Measurements from ENCODE around the gene SFT2D3. TPM values are rescaled to one million over a fixed set of nuclear protein-coding genes. Genes with fewer than 3 reads are reported as not detected.

The SFT2D3 gene
- total and polyA plus RNA-seq, 2 of the 8 experiments (the other 6 are each of a cell fraction or from before 2014, with no cell fraction given) = 7.3 to 10.3 TPM

- H4K91ac ChIP-seq (replicated peaks; ENCODE audit: insufficient read length, low read length) = no peak overlapping the region
- no peak overlapping the region for H3K9ac ChIP-seq (replicated peaks in 1 of 4; ENCODE audit: extremely low read depth in 1 of 4, low read depth in 3 of 4, low read length in 3 of 4)
- no peak for DNase-seq (ENCODE audit: low read depth in 1 of 2, low spot score in 2 of 2)
- no peak overlapping the region for H2BK120ac ChIP-seq (replicated peaks; ENCODE audit: low read depth, low read length)
- no peak overlapping the region for H2BK20ac ChIP-seq (ENCODE audit: low read length)
- no peaks in the 10 kb centered on the region for H4K20me1 ChIP-seq (replicated peaks in 1 of 2; ENCODE audit: control insufficient read depth in 1 of 2, insufficient read depth in 2 of 2, low read length in 2 of 2)
- H3K27ac ChIP-seq (ENCODE audit: low read depth, low read length) = no peak overlapping the region
- no peak overlapping the region for H4K5ac ChIP-seq (ENCODE audit: insufficient read length, low read depth, low read length)
- WGBS, 2 experiments (ENCODE audit: extremely low coverage in 1 of 2, insufficient coverage in 1 of 2, insufficient read length in 1 of 2, insufficient replicate concordance in 2 of 2, low coverage in 1 of 2, low lambda C conversion rate in 2 of 2, missing lambda C conversion rate in 1 of 2) = 90% methylated on average over 5 of the region's 6 CpGs; no CpG with 5 or more reads in 1 of the 2 experiments
- H3K4ac ChIP-seq (replicated peaks; ENCODE audit: insufficient read length, low read depth, low read length) = no peak overlapping the region
- ChIA-PET POLR2A (ENCODE audit: partially characterized antibody) (no interaction called here), CTCF (ENCODE audit: partially characterized antibody) (interaction anchor here (0.5 to 6.0 kb wide), 3 partner anchors 16 to 150 kb away, joined by 4 to 40 read pairs (median 4); no protein-coding TSS in a partner anchor)
- no peak overlapping the region for H3K18ac ChIP-seq (ENCODE audit: extremely low read depth, low read length)
- peaks cover 10 to 36% (median 26%) of the 10 kb centered on the region in 4 experiments for H3K27me3 ChIP-seq (replicated peaks in 1 of 4; ENCODE audit: control insufficient read depth in 3 of 4, extremely low read depth in 1 of 4, insufficient read depth in 3 of 4, low read length in 3 of 4)
- no peak overlapping the region for H3K23ac ChIP-seq (ENCODE audit: insufficient read length)
- no peaks in the 10 kb centered on the region for H3K79me2 ChIP-seq (ENCODE audit: control insufficient read depth in 1 of 2, insufficient read depth in 2 of 2, low read length in 2 of 2)
- H3K4me3 ChIP-seq (ENCODE audit: extremely low read depth in 1 of 4, insufficient read depth in 2 of 4, low read depth in 3 of 4, low read length in 4 of 4) = no peak overlapping the region
- no peak overlapping the region for H2BK12ac ChIP-seq (ENCODE audit: low read depth, low read length)
- no peak overlapping the region for H2AFZ ChIP-seq (ENCODE audit: low read length)
- no peak overlapping the region for H2BK15ac ChIP-seq (ENCODE audit: low read length)
- H3K56ac ChIP-seq (replicated peaks; ENCODE audit: insufficient read length, low read depth, low read length) = no peak overlapping the region
- no peaks in the 10 kb centered on the region for H3K9me3 ChIP-seq (ENCODE audit: insufficient read depth in 2 of 2, low read depth in 1 of 2, low read length in 1 of 2)
- peaks cover 2% of the 10 kb centered on the region; the same call in 1 of the 2 replicates for H3K79me1 ChIP-seq (ENCODE audit: low read depth, low read length)
- H2AK5ac ChIP-seq (ENCODE audit: low read depth, low read length) = no peak overlapping the region
- H3K4me1 ChIP-seq (replicated peaks in 1 of 4; ENCODE audit: control insufficient read depth in 3 of 4, insufficient read depth in 4 of 4, low read length in 3 of 4) = peaks cover 0 to 7% (median 2%) of the 10 kb centered on the region in 4 experiments; a peak in 4 of 7 replicates
- peaks cover 2% of the 10 kb centered on the region; the same call in 1 of the 2 replicates for H3K23me2 ChIP-seq (ENCODE audit: low read depth, low read length)
- H3K4me2 ChIP-seq (ENCODE audit: insufficient read depth in 1 of 2, low read depth in 2 of 2, low read length in 2 of 2) = no peak overlapping the region
- no peaks in the 10 kb centered on the region for H3K36me3 ChIP-seq (ENCODE audit: control insufficient read depth in 2 of 4, insufficient read depth in 4 of 4, low read length in 3 of 4)
- no peak overlapping the region for H4K8ac ChIP-seq (ENCODE audit: extremely low read depth, insufficient read depth, low read length)
- no peak for FAIRE-seq
- no peak overlapping the region for H2BK5ac ChIP-seq (ENCODE audit: low read depth, low read length)
- no peak overlapping the region for H3K14ac ChIP-seq (ENCODE audit: insufficient read length)
- TF ChIP-seq CHD1 (IDR thresholded peaks at IDR 0.05; ENCODE audit: low read depth, low read length) (no peak), BACH1 (IDR thresholded peaks at IDR 0.05; ENCODE audit: low read length) (no peak), ATF2 (IDR thresholded peaks at IDR 0.05; ENCODE audit: low read length) (no peak), KDM1A (IDR thresholded peaks at IDR 0.05; ENCODE audit: borderline replicate concordance, low read length) (no peak)
These were observed 22.3 kb upstream of the SFT2D3 start for GRCh38 chr2:127678991-127679390.

Measured in H1 (cell line).